ENCODE measurements around the gene TMC4. TPM values are rescaled to one million over a fixed set of nuclear protein-coding genes. Genes with fewer than 3 reads are reported as not detected.
"Not testable (repeated sequence)": the region's sequence is repeated elsewhere in the genome, so short reads cannot be mapped to it uniquely, and the experiment has no call there.

Gene TMC4, protein sequence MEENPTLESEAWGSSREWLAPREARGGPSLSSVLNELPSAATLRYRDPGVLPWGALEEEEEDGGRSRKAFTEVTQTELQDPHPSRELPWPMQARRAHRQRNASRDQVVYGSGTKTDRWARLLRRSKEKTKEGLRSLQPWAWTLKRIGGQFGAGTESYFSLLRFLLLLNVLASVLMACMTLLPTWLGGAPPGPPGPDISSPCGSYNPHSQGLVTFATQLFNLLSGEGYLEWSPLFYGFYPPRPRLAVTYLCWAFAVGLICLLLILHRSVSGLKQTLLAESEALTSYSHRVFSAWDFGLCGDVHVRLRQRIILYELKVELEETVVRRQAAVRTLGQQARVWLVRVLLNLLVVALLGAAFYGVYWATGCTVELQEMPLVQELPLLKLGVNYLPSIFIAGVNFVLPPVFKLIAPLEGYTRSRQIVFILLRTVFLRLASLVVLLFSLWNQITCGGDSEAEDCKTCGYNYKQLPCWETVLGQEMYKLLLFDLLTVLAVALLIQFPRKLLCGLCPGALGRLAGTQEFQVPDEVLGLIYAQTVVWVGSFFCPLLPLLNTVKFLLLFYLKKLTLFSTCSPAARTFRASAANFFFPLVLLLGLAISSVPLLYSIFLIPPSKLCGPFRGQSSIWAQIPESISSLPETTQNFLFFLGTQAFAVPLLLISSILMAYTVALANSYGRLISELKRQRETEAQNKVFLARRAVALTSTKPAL
- total RNA-seq = 48.3 TPM
- long read RNA-seq, transcript TMC4-210 (15 exons, 2,373 nt) = major isoform, 27 of 48 reads
- long read RNA-seq, partial matches to known transcripts = 10 of 48 reads
- long read RNA-seq, other reads (novel, unspliced or antisense) = 11 of 48 reads

DNA sequence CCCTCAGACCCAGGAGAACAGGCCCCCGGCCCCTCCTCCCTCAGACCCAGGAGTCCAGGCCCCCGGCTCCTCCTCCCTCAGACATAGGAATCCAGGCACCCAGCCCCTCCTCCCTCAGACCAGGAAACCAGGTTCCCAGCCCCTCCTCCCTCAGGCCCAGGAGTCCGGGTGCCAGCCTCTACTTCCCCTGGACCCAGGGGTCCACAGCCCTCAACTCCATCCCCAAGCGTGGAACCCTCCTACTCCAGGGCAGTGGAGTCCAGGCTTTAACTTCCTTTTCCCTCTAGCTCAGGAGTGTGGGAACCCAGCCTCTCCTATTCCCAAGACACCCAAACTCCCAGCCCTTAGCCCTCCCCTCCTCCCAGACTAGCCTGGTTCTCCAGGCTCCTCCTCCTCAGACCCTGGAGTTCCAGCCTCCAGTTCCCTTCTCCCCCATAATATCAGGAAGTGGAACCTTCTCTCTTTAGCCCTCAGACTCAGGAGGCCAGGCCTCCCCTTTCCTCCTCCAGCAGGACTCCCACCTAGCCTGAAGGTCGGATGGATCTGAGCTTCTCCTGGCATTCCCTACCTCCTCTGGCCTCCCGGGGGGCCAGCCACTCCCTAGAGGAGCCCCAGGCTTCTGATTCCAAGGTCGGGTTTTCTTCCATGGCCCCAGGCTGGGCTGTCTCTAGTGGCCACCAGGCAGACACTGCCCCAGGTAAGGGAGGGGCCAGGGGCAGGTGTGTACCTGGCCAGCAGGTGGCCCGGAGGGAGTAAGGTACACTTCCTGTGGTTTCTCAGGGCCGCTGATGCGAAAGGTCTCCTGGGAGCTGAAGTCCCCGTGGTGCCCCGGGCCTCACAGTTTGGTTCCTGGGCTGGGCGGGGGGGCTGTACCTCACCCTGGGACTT, at the start of gene TMC4:
TMC4 (minus strand) TSS at position 690 of the 888 bp plus-strand sequence; CDS start at position 647, 43 bp downstream.
- ATAC-seq = peak; percentile 94
- intact Hi-C loops (cut with DNase I) = no loop called here
- H3K4me3 ChIP-seq = peak within 1 kb of the TSS; percentile 49
- H3K36me3 ChIP-seq = no peaks in the 10 kb centered on the region
- H3K27ac ChIP-seq = peak within 1 kb of the TSS; percentile 56
- no peaks in the 10 kb centered on the region for H3K9me3 ChIP-seq
- H3K27me3 ChIP-seq = no peaks in the 10 kb centered on the region
- DNase-seq = peak; percentile 88
- TF ChIP-seq, protein P1, sequence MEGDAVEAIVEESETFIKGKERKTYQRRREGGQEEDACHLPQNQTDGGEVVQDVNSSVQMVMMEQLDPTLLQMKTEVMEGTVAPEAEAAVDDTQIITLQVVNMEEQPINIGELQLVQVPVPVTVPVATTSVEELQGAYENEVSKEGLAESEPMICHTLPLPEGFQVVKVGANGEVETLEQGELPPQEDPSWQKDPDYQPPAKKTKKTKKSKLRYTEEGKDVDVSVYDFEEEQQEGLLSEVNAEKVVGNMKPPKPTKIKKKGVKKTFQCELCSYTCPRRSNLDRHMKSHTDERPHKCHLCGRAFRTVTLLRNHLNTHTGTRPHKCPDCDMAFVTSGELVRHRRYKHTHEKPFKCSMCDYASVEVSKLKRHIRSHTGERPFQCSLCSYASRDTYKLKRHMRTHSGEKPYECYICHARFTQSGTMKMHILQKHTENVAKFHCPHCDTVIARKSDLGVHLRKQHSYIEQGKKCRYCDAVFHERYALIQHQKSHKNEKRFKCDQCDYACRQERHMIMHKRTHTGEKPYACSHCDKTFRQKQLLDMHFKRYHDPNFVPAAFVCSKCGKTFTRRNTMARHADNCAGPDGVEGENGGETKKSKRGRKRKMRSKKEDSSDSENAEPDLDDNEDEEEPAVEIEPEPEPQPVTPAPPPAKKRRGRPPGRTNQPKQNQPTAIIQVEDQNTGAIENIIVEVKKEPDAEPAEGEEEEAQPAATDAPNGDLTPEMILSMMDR (IDR thresholded peaks at IDR 0.05) = peak; percentile 25
- H3K4me1 ChIP-seq = peaks cover 4% of the 10 kb centered on the region

DNA sequence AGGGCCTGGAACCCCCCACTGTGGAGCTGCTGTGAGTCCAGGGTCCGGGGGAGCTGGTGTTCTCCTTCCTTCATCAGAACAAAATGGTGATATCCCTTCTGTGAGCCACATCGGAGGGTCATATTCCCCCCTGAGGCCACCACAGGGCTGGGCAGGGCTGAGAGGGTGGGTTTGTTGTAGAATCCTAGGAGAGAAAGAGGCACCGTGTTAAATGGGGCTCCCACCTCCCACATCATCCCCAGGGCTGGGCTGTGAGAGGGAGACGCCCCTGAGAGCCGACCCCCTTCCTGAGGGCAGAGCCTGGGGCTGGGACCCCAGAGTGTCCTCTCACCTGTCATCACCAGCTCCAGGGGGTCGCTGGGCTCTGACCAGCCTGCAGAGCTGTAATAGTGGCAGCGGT, 49.0 kb upstream of the TMC4 start:
- ATAC-seq; H3K4me1 ChIP-seq; H3K27ac ChIP-seq; H3K9me3 ChIP-seq; DNase-seq; H3K27me3 ChIP-seq; H3K4me3 ChIP-seq; intact Hi-C loops (cut with DNase I); H3K36me3 ChIP-seq: not testable (repeated sequence)

DNA sequence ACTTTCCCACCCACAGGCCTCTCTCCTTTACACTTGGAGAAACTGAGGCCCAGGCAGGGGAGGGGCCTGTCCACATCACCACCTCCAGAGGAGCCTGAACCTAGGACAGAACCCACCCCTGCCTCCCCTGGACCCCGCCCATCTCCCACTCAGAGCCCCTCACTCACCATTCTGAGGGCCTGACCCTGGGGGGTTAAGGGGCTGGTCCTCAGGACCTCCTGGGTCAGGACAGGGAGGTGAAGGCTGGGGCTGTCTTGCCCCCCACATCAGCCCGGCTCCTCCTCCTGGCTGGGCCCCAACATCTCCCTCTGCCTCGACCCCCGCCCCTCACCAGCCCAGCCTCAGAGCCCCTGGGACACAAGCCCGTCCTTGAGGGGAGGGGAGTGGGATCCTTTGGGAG, 46.7 kb upstream of the TMC4 start:
- intact Hi-C loops (cut with DNase I); H3K4me1 ChIP-seq; ATAC-seq; H3K36me3 ChIP-seq; H3K27ac ChIP-seq; H3K9me3 ChIP-seq; H3K27me3 ChIP-seq; H3K4me3 ChIP-seq; DNase-seq: not testable (repeated sequence)

DNA sequence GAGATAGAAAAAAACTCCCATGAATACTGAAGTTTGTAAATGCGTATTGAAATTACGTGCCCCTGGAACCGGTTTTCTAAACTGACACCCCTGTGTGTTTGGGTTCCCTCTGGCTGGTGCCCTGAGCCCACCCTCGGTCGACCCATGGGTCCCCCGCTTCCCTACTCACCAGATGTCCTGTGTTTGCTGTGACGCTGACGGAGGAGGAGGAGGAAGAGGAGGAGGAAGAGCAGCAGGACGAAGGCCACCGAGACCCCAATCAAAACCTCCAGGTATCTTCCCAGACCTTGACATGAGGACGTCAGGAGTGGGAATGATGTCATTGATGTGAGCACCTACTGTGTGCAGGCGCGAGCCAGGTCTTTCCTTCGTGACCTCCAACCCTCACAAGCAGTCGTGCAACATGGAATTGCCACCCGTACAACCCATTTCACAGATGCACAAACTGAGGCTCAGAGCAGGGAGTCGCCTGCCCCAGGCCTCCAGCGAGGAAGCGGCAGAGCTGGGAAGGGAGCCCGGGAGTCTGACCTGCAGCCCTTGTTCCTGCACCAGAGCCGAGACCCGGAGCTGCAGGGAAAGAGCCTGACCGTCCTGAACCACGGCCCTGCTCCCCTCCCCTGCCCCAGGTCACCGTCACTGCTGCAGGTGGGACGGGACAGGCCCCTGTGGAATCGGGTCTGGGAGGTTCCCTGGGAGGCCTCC, 46.2 kb upstream of the TMC4 start:
- no peak for DNase-seq
- Histone ChIP-seq H3K9me3 (no peaks in the 10 kb centered on the region), H3K36me3 (peaks cover 6% of the 10 kb centered on the region), H3K27ac (no peak overlapping the region), H3K4me1 (no peaks in the 10 kb centered on the region), H3K27me3 (peaks cover 9% of the 10 kb centered on the region), H3K4me3 (no peak overlapping the region)
- no peak for ATAC-seq
- intact Hi-C loops (cut with DNase I) = no loop called here
- TF ChIP-seq, protein P1 (IDR thresholded peaks at IDR 0.05) = no peak

DNA sequence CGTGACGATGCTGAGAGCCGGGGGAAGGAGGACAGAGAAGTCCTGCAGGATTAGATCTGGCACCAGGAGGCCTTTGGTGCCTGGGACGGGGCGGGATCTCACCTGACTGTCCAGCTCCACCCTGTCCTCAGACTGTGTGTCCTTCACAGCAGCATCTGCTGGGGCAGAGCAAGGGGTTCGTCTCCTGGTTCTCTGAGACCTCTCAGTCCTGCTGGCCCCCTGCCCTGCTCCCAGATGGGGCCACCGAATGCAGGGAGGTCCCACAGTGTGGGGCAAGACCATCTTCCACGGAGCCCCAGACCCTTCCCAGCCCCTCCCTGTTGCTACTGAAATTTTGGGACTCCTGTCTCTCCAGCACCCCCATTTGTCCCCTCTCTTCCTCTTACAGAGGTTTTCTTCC, 45.3 kb upstream of the TMC4 start:
- DNase-seq (no peak), ATAC-seq (no peak)
- no peaks in the 10 kb centered on the region for H3K4me1 ChIP-seq
- H3K27me3 ChIP-seq = peaks cover 2% of the 10 kb centered on the region
- intact Hi-C loops (cut with DNase I) = no loop called here
- H3K36me3 ChIP-seq = peaks cover 6% of the 10 kb centered on the region
- TF ChIP-seq, protein P1 (IDR thresholded peaks at IDR 0.05) = no peak
- H3K9me3 ChIP-seq = no peaks in the 10 kb centered on the region
- H3K4me3 ChIP-seq = no peak overlapping the region
- H3K27ac ChIP-seq = no peak overlapping the region

DNA sequence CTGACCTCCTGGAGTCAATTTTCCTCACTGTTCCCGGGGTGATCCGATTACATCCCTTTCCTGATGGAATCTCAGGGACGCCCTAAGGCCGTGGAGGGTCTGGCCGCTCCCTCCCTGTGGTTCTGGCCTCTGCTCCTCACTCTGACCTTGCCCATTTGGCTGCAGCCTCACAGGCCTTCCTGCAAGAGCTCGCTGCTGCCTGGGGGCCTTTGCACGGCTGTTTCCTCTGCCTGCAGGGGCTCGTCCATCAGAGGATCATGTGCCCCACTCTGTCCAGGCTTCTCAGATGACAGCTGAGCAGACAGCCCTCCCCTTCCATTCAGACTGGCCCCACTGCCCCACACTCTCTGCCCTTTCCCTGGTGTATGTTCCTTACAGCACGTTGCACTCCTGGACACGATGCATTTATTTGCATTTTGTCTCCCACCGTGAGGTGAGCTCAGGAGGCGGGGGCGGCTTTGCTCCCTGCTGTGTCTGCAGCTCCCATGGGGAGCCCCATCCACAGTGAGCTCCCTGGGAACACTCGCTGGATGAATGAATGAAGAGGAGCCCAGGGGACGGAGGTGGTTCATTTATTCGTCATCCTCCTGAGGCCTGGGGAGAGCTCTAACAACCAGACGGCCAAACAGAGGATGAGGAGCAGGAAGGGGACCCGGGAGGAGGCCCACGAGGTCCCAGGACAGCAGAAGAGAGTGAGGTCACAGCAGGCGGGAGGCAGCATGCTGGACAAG, 44.7 kb upstream of the TMC4 start:
- not testable (repeated sequence) for H3K4me1 ChIP-seq, H3K4me3 ChIP-seq

More for the DNA sequence above, 44.7 kb upstream of the TMC4 start:
- H3K27ac ChIP-seq; DNase-seq; intact Hi-C loops (cut with DNase I); H3K36me3 ChIP-seq; H3K9me3 ChIP-seq; H3K27me3 ChIP-seq; ATAC-seq: not testable (repeated sequence)

All from upper lobe of right lung (tissue), 1 donor.